Measurements from ENCODE around the gene AOPEP.

DNA sequence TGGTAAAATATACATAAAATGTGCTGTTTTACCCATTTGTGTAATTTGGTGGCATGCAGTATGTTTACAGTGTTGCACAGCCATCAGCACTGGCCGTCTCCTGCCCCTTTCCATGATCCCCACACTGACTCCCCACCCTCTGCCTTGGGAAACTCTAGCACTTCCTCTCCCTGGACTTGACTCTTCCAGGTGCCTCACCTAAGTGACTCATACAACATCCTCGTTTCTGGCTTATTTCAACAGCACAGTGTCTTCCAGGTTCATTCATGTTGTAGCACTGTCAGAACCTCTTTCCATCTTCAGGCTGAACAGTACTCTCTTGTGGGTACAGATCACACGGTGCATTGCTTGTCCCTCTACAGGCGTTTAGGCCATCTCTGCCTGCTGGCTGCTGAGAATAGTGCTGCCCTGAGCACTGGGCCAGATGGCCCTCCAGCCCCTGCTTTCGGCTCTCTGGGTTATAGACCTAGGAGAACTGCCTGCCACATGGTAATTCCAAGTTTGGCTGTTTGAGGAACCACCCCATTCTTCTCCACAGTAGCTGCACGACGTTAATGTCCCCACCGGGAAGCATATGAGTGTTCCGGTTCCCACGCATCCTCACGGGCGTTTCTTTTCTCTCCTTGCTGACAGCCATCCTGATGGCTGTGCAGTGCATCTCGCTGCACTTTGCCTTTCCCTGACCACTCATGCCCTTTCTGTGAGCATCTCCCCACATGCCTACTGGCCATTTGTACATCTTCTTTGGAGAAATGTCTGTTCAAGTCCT, 379.2 kb downstream of the AOPEP start:
- TF ChIP-seq, protein P1, sequence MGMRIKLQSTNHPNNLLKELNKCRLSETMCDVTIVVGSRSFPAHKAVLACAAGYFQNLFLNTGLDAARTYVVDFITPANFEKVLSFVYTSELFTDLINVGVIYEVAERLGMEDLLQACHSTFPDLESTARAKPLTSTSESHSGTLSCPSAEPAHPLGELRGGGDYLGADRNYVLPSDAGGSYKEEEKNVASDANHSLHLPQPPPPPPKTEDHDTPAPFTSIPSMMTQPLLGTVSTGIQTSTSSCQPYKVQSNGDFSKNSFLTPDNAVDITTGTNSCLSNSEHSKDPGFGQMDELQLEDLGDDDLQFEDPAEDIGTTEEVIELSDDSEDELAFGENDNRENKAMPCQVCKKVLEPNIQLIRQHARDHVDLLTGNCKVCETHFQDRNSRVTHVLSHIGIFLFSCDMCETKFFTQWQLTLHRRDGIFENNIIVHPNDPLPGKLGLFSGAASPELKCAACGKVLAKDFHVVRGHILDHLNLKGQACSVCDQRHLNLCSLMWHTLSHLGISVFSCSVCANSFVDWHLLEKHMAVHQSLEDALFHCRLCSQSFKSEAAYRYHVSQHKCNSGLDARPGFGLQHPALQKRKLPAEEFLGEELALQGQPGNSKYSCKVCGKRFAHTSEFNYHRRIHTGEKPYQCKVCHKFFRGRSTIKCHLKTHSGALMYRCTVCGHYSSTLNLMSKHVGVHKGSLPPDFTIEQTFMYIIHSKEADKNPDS (CRISPR knock-in tag; IDR thresholded peaks at IDR 0.05), result no peak
- TF ChIP-seq, protein P2, sequence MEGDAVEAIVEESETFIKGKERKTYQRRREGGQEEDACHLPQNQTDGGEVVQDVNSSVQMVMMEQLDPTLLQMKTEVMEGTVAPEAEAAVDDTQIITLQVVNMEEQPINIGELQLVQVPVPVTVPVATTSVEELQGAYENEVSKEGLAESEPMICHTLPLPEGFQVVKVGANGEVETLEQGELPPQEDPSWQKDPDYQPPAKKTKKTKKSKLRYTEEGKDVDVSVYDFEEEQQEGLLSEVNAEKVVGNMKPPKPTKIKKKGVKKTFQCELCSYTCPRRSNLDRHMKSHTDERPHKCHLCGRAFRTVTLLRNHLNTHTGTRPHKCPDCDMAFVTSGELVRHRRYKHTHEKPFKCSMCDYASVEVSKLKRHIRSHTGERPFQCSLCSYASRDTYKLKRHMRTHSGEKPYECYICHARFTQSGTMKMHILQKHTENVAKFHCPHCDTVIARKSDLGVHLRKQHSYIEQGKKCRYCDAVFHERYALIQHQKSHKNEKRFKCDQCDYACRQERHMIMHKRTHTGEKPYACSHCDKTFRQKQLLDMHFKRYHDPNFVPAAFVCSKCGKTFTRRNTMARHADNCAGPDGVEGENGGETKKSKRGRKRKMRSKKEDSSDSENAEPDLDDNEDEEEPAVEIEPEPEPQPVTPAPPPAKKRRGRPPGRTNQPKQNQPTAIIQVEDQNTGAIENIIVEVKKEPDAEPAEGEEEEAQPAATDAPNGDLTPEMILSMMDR (CRISPR knock-in tag; IDR thresholded peaks at IDR 0.05), result no peak
- TF ChIP-seq, protein P3, sequence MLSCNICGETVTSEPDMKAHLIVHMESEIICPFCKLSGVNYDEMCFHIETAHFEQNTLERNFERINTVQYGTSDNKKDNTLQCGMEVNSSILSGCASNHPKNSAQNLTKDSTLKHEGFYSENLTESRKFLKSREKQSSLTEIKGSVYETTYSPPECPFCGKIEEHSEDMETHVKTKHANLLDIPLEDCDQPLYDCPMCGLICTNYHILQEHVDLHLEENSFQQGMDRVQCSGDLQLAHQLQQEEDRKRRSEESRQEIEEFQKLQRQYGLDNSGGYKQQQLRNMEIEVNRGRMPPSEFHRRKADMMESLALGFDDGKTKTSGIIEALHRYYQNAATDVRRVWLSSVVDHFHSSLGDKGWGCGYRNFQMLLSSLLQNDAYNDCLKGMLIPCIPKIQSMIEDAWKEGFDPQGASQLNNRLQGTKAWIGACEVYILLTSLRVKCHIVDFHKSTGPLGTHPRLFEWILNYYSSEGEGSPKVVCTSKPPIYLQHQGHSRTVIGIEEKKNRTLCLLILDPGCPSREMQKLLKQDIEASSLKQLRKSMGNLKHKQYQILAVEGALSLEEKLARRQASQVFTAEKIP (CRISPR knock-in tag; IDR thresholded peaks at IDR 0.05; ENCODE audit: borderline replicate concordance), result no peak
- TF ChIP-seq RFX5 (IDR thresholded peaks at IDR 0.05; ENCODE audit: low read depth, low read length), result no peak
- TF ChIP-seq, protein P4, sequence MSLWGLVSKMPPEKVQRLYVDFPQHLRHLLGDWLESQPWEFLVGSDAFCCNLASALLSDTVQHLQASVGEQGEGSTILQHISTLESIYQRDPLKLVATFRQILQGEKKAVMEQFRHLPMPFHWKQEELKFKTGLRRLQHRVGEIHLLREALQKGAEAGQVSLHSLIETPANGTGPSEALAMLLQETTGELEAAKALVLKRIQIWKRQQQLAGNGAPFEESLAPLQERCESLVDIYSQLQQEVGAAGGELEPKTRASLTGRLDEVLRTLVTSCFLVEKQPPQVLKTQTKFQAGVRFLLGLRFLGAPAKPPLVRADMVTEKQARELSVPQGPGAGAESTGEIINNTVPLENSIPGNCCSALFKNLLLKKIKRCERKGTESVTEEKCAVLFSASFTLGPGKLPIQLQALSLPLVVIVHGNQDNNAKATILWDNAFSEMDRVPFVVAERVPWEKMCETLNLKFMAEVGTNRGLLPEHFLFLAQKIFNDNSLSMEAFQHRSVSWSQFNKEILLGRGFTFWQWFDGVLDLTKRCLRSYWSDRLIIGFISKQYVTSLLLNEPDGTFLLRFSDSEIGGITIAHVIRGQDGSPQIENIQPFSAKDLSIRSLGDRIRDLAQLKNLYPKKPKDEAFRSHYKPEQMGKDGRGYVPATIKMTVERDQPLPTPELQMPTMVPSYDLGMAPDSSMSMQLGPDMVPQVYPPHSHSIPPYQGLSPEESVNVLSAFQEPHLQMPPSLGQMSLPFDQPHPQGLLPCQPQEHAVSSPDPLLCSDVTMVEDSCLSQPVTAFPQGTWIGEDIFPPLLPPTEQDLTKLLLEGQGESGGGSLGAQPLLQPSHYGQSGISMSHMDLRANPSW (CRISPR knock-in tag; IDR thresholded peaks at IDR 0.05; ENCODE audit: borderline replicate concordance), result no peak
- TF ChIP-seq SMYD3 (CRISPR knock-in tag; IDR thresholded peaks at IDR 0.05), result no peak
